Cerebellar cortex (tissue), 1 donor: ENCODE measurements around the gene AGR3.
"Not testable (repeated sequence)": the region's sequence is repeated elsewhere in the genome, so short reads cannot be mapped to it uniquely, and the experiment has no call there.

ENCODE experiments used
- DNase-seq: peaks from one replicate; pipeline ENCODE4 v3.0.0-alpha.2; 2015; ENCODE audit warnings: low spot score

Gene AGR3

DNA sequence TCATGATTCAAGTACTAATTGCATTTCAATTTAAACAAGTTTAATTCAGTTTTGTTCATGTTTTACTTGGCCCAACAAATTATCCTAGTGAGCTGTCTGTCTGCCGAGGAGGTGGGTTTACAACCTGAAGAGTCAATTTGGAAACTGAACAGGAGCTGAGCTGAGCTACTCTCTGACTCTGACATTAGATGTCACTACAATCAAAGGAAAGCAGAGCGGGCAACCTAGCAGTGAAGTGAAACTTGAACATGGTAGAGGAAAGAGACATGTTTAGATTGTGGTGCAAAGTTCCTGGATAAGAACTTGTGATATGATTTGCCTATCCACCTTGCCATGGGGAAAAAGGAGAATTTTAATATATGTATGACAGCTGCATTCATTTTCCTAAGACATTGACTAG is 9.6 kb upstream of the AGR3 start:
- peak; percentile 8 for DNase-seq

DNA sequence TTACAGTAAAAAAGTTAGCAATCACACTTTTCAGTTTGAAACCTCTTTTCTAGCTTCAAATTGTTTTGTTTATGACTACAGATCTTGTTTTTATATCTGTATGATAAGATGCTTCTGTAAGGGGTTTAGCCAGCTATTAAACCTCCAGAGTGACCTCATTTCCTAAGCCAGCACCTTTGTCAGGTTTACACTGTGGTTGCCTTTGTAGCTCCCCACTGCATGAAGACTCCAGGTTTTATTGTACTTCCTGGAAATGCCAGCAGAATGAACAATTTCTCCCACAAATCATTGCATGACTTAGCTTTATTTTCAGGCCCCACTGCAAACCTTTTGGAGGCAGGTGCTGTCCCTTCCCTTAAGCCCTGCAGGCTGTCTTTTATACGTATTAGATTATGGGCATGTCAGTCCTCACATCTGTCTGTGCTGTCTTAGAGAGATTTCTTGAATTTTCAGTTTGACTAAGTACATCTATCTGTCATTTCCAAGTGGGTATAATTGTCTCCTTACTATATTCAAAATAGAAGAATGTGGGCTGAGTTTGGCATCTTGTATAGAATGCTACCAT is 8.2 kb upstream of the AGR3 start:
- DNase-seq: no peak

DNA sequence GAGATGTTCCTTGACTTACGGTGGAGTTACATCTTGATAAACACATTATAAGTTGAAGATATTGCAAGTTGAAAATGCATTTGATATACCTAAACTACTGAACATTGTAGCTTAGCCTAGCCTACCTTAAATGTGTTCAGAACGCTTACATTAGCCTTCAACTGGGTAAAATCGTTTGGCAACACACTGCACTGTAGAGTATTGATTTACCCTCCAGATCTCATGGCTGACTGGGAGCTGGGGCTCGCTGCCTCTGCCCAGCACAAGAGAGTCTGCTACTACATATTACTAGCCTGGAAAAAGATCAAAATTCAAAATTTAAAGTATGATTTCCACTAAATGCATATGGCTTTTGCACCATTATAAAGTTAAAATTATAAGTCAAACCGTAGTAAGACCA is 7.5 kb upstream of the AGR3 start:
- DNase-seq: no peak

DNA sequence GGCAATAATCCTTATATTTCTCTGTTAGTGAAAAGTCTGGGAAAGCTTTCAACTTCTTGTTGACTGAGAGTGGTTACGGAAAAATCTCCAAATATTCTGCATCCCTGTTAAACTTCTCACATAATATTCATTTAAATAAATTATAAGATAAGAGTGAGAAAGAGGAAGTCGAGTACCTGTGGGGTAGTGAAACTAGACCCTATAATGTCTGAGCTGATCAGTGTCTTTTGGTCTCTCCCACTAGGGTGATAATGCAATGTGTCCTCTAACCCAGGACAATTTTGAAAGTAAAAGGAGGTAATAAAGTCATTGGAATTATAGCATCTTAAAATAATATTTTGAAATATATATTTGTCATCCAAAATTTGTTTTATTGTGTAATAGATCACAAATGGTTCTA is 2.1 kb upstream of the AGR3 start:
- no peak for DNase-seq

DNA sequence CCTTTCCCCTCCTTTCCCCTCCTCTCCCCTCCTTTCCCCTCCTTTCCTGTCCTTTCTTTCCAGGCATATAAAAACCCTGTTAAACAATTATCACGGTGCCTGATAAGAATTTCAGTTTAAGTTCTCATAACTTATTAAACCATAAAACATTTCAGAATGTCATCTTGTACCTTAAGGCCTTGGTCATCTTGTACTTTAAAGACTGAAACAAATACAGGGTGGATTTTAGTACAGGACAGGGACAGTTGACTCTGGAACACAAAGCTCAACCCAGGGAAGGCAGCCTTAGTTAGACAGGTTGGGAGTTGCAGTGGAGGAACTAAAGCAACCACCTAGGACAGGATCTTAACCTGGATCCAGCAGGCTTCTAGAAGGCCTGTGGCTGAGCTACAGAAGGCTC is 1.2 kb downstream of the AGR3 start:
- DNase-seq: no peak

DNA sequence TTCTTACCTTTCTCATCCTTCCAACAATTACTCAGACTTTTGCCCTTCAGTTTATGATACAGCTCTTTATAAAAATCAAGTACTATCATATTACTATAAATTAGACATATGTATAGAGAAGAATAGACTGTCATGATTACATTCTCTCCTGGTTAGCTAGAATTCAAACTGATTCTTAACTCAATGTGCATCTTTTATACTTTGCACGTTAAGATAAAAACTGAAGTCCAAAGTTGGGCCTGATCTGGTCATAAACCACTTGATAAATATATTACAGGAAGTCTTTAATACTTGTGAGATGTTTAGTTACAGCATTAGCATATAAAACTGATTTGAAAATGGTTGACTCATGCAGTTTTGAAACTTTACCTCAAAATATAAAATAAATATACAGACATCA is 2.6 kb downstream of the AGR3 start:
- no peak for DNase-seq

DNA sequence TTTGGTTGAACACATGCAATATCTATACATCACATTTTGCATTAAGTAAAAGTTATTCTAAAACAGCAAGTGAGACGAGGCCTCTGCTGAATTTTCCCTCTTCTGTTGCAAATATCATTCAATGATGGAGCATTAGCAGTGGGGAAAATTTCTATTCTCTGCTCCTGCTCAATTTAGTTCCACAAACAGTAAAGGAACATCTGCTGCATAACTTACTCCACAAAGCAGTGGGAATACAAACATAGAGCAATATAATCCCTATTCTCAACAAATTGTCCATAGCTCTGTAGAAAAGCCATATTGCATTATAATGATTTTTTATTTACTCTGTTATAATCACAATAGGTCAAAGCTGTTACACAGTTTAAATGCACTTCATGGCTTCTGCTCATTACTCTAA is 5.9 kb downstream of the AGR3 start:
- DNase-seq: no peak

DNA sequence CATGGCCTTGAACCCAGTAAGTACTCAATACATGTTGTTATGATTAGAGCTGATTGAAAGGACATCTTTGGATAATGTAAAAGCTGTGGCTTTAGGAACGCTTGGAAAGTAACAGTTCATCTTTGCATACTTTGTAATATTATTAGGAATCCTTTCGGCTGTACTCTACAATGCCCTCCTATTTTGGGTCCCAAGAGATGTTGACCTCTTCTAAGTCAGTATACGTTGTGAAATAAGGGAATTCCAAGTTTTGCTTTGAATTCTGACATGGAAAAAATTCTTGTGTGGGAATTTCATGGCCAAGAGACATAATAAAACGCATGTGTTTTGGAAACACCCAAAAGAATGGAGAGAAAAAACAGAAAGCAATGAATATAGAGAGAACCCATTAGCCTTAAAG is 7.7 kb downstream of the AGR3 start:
- no peak for DNase-seq

DNA sequence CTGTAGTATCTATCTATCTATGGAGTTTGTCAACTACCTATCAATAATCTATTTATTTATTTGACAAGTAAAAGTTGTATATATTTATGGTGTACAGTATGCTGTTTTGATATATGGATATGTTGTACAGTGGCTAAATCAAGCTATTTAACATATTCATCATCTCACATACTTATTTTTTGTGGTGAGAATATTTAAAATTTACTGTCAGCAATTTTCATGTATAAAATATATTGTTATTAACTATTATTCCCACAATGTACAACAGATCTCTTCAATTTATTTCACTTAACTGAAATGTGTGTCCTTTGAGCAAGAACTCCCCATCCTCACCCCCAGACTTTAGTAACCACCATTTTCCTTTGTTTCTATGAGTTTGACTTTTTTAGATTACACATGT is 14.5 kb downstream of the AGR3 start:
- no peak for DNase-seq

DNA sequence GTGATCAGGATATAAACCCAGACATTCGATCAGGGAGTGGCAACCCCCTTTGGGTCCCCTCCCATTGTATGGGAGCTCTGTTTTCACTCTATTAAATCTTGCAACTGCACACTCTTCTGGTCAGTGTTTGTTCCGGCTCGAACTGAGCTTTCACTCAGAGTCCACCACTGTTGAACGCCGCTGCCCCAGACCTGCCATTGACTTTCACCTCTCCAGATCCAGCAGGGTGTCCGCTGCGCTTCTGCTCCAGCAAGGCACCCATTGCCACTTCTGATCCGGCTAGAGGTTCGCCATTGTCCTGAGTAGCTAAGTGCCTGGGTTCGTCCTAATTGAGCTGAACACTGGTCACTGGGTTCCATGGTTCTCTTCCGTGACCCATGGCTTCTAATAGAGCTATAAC is 28.6 kb downstream of the AGR3 start:
- DNase-seq: not testable (repeated sequence)

DNA sequence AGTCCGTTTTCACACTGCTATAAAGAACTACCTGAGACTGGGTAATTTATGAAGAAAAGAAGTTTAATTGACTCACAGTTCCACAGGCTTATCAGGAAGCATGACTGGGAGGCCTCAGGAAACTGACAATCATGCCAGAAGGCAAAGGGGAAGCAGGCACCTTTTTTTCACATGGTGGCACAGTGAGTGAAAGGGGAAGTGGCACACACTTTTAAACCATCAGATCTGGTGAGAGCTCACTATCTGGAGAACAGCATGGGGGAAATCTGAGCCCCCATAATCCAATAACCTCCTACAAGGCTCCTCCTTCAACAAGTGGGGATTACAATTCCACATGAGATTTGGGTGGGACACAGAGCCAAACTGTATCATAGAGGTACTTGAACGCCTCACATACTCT is 30.0 kb downstream of the AGR3 start:
- no peak for DNase-seq

DNA sequence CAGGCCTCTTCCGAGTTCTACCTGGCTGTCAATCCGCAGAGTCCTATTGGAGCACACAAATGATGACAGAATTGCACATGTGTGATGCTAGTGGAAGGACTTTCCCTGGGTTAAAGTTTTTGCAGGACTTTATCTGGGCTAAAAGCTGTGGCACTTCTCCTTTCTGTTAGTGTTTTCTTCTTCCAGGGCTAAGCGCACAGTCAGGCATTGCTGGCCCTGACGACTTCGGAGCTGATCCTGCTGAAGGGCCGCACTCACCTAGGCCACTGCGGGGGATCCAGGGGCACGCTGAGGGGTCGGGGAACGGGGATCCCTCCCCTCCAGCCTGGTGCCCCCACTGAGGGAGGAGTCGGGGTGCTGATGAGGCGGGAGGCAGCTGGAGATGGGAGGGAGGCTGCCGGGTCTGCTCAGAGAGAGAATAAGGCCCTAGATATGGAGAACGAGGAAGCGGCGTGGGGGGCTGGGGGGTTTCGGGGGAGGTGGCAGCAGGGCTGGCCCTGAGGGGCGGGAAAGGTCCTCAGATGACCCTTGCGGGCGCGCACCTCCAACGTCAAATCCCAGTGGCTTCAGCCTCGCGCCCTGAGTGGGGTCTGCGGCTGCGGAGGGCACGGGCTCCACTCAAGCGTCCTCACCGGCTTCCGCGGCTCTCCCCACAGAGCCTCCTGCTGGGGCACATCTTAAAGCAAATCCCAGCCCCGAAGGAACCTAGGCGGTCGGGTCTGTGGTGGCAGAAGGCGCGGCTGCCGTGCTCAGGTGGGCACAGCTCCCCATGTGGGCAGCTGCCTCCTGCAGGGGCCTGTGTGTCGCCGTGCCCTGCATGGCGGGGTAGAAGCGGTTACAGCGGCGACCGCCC is 30.9 kb downstream of the AGR3 start:
- no peak for DNase-seq

DNA sequence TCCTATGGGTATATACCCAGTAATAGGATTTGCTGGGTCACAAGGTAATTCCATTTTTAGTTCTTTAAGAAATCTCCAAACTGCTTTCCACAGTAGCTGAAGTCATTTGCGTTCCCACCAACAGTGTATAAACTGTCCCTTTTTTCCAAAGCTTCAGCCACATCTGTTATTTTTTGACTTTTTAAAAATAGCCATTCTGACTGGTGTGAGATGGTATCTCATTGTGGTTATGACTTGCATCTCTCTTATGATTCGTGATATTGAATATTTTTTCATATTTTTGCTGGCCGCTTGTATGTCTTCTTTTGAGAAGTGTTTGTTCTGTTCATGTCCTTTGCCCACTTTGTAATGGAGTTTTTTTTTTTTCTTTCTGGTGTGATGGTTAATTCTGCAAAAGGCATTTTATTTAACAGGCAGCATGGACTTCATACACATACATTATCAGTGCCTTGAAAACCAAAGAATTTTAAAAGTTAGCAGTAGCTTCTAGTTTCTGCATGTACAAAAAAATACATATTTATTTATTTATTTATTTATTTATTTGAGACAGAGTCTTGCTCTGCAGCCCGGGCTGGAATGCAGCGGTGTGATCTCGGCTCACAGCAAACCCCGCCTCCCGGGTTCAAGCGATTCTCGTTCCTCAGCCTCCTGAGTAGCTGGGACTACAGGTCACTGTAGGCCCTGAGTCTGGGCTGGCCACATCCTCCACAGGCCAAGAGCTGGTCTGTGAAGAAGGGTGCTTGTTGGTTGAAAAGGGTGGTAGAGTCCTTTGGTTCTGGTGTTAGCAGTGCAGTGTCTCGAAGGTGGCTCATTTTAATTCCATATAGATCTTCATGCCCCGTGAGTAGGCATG is 32.3 kb downstream of the AGR3 start:
- no peak for DNase-seq

DNA sequence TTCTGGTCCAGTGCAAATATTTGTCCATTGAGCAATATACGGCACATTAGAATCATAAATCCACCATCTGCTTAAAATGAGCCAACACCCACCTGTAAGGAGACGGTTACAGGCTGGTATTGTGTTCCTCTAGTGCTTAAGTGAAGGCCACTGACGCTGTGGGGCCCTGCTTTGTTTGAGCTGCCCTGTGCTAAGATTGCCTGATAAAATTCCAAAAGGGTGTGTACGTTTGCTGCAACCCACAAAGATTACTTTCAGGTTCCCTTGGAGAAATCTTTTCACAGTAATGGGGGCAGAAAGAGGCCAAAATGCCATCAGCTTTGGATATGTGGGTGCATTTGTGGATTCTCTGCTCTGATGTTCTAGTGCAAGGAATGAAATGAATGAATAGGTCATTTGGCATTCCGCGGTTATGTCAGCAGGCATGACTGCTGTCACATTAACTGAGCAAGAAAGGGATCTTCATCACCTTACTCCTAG is 34.4 kb downstream of the AGR3 start:
- no peak for DNase-seq

DNA sequence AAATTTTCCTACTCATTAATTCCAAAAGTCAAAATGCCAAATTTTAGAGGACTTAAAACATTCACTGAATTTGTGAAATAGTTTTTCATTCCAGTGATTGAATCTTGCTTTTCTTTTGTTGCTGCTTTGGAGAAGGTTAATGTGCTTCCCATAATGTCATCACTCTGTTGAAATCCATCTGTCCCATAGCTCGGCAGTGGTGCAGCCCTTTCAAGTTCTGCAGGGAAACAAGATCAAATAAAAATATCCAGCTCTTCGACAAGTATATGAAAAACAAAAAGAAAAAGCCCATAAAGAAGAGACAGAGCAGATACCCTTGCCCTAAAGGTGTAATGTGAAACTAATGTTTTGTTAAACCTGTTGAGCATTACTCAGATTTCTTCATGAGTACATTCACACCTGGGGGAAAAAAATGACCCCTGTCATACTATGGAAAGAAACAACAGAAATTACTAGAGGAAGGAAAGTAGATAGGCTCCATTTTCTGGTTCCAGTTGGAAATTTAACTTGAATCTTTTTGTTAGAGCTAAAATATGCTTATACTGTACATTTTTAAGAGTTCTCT is 35.1 kb downstream of the AGR3 start:
- DNase-seq: no peak

DNA sequence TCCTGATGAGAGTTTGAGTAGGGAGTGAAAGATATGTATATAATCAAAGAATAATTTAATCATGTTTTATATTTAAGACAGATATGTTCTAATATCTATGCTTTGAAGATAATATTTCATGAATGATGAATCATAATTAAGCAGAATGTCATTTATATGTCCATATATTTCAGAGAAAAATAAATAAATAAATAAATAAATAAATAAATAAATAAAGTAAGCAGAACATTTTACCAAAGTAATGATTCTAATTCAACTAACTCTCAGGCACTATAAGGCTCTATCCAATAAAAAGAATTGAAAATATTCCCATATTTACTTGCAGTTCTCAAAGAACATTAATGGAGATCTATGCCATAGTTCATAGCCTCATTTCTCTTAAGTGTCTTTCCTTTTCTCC is 36.0 kb downstream of the AGR3 start:
- no peak for DNase-seq

DNA sequence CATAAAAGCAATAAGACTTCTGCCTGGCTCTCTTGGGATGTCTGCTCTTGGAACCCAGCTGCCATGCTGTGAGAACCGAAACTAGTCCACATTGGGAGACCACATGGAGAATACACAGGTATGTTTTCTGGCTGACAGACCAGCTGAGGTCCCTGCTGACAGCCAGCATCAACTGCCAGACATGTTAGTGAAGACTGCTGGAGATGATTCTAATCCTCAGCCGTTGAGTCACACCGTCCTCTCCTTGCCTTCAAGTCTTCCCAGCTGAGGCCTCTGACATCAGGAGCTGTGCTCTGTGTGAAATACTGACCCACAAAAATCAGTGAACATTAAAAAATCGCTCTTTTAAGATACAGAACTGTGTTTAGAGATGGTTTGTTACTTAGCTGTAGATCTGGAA is 40.1 kb downstream of the AGR3 start:
- DNase-seq: no peak

DNA sequence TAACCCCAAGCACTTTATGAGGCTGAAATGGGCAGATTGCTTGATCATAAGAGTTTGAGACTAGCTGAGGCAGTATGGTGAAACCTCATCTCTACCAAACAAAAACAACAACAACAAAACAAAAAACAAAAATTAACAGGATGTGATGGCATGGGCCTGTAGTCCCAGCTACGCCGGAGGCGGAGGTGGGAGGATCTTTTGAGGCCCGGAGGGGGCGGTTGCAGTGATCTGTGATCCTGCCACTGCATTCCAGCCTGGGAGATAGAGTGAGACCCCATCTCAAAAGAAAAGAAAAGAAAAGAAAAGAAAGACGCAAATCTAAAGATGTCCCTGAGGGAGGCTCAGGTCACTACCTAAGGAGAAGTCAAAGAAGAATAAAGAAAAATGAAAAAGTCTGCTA is 41.7 kb downstream of the AGR3 start:
- DNase-seq: no peak

DNA sequence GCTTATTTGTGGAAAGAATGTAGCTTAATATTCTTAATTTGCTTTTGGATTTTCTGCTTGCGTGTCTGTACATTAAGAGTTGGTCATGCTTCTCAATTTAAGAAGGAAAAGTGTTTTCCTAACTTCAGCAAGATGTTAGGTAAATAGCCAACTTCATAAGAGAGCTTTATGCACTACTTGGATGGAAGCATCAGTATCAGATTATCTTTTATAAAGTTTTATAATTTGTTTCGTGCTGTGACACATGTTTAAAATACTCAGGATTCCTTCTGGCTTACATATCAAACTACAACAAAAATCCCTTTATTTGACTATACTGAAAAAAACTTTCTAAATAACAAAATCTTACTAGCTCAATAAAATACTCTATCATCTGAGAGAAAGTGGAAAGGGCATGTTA is 42.1 kb downstream of the AGR3 start:
- no peak for DNase-seq

DNA sequence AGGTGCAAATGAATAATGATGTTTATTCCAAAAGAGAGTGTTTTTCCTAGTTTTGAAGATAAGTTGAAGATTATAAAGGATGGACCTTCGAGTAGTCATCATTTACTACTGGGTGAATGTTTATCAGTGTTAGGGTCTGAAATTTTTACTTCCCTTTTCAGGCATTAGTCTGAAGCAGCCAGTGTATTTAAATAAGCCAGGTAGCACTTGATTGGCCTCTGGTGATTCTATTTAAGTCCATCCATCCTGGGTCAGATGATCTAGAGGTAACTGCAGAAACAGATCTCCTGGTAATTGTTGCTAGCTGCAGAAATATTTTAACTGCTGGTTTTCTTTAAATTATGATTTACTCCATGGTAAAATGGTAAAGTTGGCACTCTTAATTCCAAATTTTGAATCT is 42.9 kb downstream of the AGR3 start:
- no peak for DNase-seq

DNA sequence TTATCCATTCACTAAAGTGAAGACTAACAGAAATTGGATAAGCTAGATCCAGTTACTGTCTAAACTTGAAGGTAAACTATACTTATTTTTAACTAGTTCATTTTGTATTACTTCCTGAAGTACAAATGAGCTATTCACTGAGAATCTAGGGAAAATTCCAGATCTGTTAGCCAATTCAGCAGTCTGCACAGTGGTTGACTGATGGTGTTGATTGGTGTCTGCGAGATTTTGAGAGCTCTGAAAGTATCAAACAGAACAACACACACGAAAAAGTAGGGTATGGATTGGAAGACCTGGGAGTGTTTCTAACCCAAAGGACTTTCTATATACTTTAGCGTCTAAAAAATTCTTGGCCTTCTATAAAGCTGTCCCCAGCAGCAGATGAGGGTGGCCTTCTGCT is 43.4 kb downstream of the AGR3 start:
- no peak for DNase-seq

DNA sequence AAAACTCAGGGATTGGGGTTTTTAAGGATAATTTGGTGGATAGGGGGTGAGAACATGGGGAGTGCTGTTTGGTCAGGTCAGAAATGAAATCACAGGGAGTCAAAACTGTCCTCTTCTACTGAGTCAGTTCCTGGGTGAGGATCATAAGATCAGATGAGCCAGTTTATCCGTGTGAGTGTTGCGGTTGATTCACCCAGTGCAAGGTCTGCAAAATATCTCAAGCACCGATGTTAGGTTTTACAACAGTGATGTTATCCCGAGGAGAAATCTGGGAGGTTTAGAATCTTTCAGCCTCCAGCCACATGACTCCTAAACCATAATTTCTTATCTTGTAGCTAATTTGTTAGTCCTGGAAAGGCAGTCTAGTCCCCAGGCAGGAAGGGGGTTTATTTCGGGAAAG is 45.3 kb downstream of the AGR3 start:
- no peak for DNase-seq

DNA sequence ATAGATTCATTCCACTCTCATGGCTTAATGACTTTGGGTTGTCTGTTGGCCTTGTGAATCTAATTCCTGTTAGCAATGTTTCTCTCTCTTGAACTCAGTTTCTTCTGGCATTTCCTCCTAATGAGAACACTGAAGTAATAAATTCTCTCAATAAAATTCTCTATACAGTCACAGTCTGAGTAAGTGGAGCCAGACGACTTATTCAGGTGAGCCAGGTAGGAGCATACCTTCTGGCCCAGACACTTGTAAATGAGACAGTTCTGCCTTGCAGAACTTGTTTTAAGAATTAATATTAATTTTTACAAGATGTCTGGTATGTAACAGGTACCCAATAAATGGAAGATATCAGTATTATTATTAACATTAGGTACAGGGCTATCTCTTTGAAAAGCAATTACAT is 48.4 kb downstream of the AGR3 start:
- DNase-seq: no peak
